Head of caudate nucleus (tissue), 42 donors: ENCODE measurements around the gene RARB.

Source experiments
- DNase-seq, 42 donors: peaks; one replicate each; pipeline versions ENCODE4 v3.0.0 to v3.0.0-alpha.2; 2020 to 2021; ENCODE audit warnings: mixed read lengths in 7 of 42
- intact Hi-C: fragments of 100-400 bp; cut with DNase I; formaldehyde crosslinking; loops from one replicate; pipeline ENCODE4 v1.15.0; 2022

The RARB gene

DNA sequence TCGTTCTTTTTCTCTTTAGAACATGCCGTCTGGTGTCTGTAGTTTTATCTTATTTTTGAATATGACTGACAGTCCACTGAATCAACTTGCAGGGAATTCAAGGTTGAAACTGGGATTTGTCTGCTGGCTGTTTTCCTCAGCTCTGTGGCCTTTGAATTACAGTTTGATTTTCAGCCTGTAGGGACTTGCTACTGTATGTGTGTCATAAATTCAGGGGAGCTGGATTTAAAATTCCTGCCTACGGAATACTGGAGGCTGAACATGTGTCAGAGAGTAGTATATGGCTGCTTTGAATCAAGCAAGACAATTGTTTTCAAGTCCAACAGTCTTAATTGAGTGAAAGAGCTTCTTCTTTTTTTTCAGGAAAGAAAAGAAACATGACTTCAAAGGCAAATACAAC lies 33.9 kb downstream of the RARB start:
- intact Hi-C loops, result no loop called here
- no peak for DNase-seq

- no peak for DNase-seq
- intact Hi-C loops, result no loop called here
Measured at GRCh38 chr3:25462495-25462894, 34.4 kb downstream of the RARB start.

DNA sequence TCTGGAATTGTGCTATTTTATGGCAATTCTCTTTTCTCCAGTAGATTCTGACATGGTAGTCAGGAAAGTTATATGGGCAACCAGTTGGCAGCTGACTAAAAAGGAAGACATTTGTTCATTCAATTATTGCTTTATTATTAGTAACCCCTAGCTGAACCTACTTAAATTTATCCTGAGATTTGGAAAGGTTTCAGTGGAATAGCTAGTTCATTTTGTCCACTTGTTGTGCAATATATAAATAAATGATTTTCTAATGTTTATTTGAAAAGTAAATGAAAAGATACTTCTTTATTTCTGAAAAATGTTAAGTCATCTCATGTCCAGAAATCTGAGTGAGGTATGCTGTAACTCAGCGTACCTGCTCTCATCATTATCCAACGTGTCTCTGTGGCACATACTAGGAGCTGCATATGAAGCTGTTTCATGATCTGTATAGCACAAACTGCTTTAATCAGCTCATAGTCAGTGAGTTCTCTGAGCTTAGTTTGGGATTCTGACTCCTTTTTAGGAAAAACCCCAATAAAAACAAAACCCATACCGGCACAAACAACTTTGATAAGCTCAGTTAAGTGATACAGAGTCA lies 35.9 kb downstream of the RARB start:
- intact Hi-C loops, result no loop called here
- no peak for DNase-seq

DNA sequence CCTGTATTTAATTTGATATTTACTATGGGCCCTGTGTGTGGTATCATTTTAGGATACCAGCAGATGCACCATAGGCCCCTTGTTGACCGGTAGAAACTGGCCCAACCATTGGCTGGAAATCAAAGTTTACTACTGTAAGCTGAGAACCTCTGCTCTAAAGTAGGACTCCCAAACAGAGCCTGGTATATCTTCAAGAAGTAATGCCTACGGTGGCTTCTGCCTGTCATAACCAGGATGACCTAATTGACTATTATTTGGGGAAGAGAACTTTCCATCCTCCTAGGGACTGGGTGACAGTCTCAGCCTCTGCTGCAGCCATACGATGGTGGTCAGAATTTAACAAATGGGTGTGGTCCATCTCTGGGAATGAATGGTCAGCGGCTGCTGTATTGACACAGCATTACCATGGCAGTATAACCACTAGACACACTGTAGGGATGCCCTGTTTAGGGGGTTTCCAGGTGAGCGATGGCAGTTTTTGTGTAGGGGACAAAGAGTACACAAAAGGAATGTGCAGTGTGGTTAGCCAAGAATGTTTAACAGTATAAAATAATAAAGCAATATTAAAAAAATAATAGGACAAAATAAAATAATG lies 37.3 kb downstream of the RARB start:
- DNase-seq, result no peak

DNA sequence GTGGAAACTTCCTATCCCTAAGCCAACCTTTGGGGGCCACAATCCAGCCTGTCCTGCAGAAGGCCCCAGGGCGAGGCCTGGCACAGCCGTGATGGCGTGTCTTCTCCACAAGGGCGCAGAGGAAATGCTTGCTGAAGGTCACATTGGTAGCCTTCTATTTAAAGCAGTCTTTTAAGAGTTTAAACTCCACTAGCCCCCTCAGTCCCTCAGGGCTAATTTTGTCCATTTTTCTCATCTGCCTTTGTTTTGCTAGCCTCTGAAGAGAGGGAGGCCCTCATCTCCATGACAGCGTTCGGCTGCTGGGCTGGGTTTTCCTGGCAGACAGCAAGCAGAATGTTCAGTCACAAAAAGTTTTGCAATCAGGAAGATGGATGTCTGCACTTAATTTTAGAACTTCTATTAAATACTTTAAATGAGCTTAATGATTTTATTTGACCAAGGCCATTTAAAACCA lies 40.8 kb downstream of the RARB start:
- peak in 13 of 42 donors; percentile 25 to 69 (median 36) for DNase-seq
- intact Hi-C loops, result no loop called here

More for the DNA sequence above, 37.3 kb downstream of the RARB start:
- intact Hi-C loops, result no loop called here

GRCh38 chr3:25469558-25469957 lies 41.5 kb downstream of the RARB start:
- DNase-seq, result no peak
- intact Hi-C loops, result no loop called here

DNA sequence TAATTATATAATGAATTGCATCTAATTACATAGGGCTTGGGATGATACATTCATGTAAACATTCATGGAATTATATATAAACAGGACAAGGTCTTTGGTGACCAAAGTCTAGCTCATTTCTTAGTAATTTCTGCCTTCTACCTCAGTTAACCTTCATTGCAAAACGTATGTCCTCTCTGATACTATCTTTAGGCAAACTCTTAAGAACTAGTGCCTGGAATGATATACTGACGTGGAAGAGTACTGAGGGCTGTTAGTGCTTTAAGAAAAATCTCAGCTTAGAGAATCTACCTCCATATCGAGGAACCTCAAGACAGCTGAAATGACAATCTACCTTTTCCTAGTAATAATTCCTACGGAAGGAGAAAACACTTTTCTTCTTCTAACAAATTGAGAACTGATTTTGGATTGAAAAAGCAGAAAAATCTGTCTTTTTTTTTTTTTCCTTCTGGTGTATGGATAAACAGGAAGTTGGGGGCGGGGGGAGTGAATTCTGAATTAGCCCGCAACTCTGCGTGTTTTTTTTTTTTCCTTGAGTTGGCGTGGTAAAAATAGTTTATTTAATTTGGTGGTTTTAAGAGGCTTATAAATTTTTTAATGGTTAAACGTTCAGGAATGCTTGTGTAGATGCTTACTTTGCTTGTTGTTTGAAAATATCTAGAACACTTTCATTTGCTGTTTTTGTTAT lies 43.2 kb downstream of the RARB start:
- no peak for DNase-seq
- intact Hi-C loops, result no loop called here

DNA sequence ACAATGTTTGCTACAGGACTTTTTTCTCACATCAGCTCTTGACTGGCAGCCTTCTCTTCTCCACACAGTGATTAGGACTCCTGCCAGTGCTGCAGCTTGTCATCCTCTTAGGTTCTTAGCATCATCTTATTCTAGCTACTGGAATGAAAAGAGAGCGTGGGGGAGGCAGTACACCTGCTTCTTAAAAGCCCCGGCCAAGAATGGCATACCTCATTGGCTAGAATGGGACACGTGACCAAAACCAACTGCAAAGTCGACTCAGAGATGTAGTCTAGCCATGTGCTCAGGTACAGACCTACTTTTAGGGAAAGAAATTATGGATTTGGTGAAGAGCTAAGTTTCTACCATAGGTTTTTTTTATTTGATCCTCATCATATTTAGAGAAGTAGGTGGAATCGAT lies 44.1 kb downstream of the RARB start:
- peak in 28 of 42 donors; percentile 7 to 73 (median 54) for DNase-seq
- intact Hi-C loops, result no loop called here

GRCh38 chr3:25472731-25473130 lies 44.7 kb downstream of the RARB start:
- no peak for DNase-seq
- intact Hi-C loops, result no loop called here

DNA sequence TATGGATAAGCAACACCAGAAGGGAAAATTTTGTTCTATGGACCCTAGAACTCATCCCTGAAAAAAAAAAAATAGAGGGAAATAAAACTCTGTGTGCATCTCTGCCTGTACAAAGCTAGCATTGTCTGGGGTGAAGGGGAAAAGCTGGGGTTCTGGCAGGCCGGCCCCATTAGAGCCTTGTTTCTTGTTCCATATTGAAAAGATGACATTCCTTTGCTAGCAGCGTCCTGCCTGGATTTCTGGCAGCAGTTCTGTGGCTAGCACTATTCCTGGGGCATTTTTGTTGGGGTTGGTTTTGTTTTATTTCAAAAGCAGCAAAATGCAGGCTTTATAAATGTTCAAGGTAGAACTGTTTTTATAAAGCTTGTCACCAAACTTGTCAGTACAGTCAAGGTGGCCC lies 45.2 kb downstream of the RARB start:
- DNase-seq, result peak in 30 of 42 donors; percentile 18 to 70 (median 43)
- intact Hi-C loops, result no loop called here

GRCh38 chr3:25474052-25474451 lies 46.0 kb downstream of the RARB start:
- intact Hi-C loops, result no loop called here
- no peak for DNase-seq

- DNase-seq, result no peak
- intact Hi-C loops, result no loop called here
Measured at GRCh38 chr3:25476639-25477038, 48.6 kb downstream of the RARB start.

DNA sequence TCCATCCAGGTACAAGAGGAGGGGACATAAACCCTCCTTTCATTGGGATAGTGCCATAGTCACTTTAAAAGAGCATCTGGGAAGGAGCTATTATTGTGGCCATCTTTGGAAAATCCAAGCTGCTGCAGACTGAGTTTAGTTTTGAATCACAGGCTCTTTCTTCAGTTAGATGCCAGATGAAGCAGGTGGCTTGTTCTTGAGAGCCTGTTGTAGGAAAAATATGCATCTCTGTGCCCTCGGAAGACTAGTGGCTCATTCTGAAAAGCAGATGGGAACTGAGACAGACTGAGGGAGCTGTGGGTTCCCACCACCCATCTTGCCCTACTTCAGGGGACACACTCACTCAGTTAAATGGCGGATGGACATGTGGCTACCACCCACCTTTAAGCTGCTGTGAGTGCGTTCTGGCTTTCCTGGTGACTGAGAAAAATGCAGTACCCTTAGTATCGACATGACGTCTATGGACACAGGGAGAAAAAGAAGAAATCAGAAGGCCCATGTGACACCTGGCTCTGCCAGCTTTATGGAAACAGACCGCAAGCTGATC lies 50.2 kb downstream of the RARB start:
- no peak for DNase-seq
- intact Hi-C loops, result no loop called here

- intact Hi-C loops, result no loop called here
- DNase-seq, result no peak
Measured at GRCh38 chr3:25478964-25479726, 51.1 kb downstream of the RARB start.

DNA sequence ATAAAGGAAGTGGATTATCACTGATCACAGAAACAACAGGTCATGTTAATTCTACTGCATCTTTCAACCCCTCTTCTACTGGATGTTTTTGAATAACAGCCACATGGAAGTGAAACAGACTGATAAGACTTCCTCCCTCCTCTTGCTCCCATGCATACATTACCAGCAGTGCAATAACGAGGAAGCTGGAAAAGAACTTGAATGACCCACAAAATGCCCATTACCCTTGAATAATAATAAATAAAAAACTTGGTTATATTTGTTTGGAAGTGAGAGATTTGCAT lies 51.6 kb downstream of the RARB start:
- no peak for DNase-seq
- intact Hi-C loops, result no loop called here

DNA sequence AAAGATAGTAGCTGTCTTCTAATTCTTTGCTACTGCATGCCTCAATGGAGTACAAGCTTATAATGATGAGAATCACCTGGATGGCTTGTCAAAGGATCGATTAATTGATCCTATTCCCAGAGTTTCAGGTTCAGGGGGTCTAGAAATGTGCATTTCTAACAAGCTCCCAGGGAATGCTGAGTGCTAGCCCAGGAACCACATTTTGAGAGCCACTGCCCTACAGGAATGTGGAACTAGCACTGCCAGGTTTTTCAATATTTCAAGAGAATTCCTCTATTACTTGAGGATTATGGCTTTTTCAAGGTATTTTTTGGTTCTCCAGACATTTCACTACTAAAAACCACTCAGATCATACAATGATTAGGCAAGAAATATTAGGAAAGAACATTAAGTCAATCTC lies 52.7 kb downstream of the RARB start:
- intact Hi-C loops, result no loop called here
- DNase-seq, result no peak

- DNase-seq, result no peak
- intact Hi-C loops, result no loop called here
Measured at GRCh38 chr3:25481386-25481785, 53.3 kb downstream of the RARB start.

DNA sequence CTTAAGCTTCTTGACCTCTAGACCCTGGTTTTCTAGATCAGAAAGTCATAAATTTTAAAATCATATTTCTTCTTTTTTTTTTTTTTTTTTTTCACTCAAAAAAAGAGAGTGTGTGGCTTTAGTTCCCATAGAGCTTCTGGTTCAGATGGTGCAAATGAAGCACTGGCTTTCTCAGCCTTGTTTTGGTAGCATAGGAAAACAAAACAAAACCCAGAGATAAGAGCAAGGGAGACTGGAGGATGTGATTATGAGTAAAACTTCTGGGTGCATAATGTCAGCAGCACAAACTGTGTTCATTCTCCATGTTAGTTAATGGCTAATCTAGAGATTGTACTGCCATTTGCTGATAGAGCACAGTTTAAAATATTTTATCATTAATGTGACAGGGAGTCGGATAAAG lies 55.4 kb downstream of the RARB start:
- no peak for DNase-seq
- intact Hi-C loops, result no loop called here

- no peak for DNase-seq
- intact Hi-C loops, result no loop called here
Measured at GRCh38 chr3:25485673-25486072, 57.6 kb downstream of the RARB start.

GRCh38 chr3:25486932-25487331 lies 58.9 kb downstream of the RARB start:
- intact Hi-C loops, result no loop called here
- DNase-seq, result no peak
